RWPE1 (cell line): Measurements from ENCODE around the gene LECT2.

Experiments
- CTCF ChIA-PET: fragments of 350-600 bp; sonication (Branson Sonifier 250); formaldehyde crosslinking; extraction: SDS; loops from one replicate; lab custom pipeline; 2021; lab: Yijun Ruan, JAX
- POLR2A ChIA-PET: fragments of 400-600 bp; formaldehyde crosslinking; extraction: SDS; loops from one replicate; lab custom pipeline; 2020; ENCODE audit warnings: antibody characterized with exemption; ENCODE audit not compliant: low non-redundant PET; lab: Yijun Ruan, JAX
- DNase-seq: peaks from one replicate; pipeline ENCODE4 v3.0.0; 2012; ENCODE audit warnings: low spot score
- H3K27ac ChIP-seq: fragments of 450-650 bp; 2 replicates; pipeline ENCODE4 v1.5.1; 2017
- TF ChIP-seq, protein P1 (sequence below): fragments of 450-650 bp; conservative IDR thresholded peaks from 2 replicates; pipeline ENCODE4 v1.5.1; 2017; ENCODE audit warnings: low read depth, mild to moderate bottlenecking

The LECT2 gene

DNA sequence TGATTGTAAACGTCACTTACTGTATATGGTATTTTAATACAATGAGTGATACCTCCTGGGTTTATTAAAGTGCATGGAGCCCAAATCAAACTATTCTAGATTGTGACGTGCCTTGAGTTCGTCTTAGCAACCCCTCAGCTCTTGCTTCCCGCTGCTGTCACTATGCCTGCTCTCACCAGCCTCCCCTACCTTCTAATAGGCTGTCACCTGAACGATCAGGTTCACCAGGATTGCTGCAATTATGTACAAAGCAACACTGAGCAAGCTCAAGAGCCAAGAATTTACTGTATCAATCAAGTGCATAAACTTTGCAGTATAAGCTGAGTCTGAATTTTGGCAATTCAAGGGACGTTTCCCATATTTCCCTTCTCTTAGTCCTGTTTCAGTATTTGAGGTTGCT lies 3.0 kb downstream of the LECT2 start:
- ChIA-PET CTCF (no interaction called here), POLR2A (no interaction called here)
- TF ChIP-seq, protein P1, sequence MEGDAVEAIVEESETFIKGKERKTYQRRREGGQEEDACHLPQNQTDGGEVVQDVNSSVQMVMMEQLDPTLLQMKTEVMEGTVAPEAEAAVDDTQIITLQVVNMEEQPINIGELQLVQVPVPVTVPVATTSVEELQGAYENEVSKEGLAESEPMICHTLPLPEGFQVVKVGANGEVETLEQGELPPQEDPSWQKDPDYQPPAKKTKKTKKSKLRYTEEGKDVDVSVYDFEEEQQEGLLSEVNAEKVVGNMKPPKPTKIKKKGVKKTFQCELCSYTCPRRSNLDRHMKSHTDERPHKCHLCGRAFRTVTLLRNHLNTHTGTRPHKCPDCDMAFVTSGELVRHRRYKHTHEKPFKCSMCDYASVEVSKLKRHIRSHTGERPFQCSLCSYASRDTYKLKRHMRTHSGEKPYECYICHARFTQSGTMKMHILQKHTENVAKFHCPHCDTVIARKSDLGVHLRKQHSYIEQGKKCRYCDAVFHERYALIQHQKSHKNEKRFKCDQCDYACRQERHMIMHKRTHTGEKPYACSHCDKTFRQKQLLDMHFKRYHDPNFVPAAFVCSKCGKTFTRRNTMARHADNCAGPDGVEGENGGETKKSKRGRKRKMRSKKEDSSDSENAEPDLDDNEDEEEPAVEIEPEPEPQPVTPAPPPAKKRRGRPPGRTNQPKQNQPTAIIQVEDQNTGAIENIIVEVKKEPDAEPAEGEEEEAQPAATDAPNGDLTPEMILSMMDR: no peak
- H3K27ac ChIP-seq: no peak overlapping the region
- no peak for DNase-seq

DNA sequence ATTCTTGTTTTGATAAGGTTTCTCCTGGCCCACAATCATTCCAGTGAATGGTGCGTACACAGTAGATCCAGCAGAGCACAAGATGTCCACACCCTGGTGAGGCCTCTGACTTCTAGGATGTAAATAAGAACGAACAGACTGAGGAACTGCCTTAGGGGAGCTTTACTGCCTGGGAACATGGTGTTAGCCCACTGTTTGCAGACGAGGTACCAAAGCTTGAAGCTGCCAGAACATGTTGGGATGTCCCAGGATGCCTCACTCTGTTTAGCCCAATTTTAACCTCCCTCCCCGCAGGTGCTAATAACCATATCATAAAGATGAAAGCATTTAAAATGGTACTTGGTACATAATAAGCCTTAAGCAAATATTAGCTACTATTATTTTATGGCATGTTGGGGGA lies 3.5 kb downstream of the LECT2 start:
- TF ChIP-seq, protein P1: no peak
- ChIA-PET POLR2A (no interaction called here), CTCF (no interaction called here)
- no peak overlapping the region for H3K27ac ChIP-seq
- no peak for DNase-seq

DNA sequence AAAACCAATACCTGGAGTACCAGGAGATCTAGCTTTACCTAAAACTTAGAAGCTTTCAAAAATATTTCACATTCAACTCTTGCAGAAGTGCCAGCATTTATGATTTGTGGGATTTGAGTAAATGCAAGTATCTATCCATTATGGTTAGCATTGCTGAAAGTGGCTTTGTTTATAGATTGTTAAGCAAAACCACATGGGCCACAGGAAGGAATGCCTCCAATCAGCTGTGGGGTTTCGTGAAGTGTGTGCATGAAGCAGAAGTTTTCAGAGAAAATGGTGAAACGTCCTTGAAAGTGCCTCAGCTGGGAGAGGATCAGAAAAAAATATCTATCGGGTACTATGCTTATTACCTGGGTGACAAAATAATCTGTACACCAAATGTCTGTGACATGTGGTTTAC lies 4.2 kb downstream of the LECT2 start:
- CTCF ChIA-PET: no interaction called here
- DNase-seq: no peak
- POLR2A ChIA-PET: no interaction called here
- H3K27ac ChIP-seq: no peak overlapping the region
- TF ChIP-seq, protein P1: no peak

DNA sequence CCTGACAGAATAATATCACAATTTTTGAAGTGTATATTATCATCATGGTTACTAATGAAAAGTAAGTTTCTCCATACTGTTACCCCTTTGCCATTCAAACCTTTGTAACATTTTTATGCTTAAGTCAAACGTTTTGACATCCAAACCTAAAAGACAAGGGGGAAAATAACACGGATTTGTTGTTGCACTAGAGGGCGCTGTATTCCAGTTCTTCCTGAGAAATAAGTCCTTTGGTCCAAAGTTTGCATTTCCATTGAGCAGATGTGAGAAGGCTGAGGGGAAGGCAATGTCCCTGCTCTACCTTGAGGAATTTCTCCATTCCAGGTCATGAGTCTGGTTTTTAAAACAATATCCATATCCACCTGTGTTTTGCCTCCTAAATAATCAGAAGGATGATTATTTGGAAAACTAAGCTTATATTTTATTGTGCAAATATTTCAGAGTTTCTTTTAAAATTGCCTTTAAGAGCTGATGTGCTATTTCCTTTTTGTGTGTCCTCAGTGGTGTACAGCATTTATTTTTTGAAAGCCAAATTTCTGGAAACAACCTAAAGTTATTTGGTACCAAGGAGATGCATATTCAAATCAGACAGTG lies 9.7 kb downstream of the LECT2 start:
- no peak overlapping the region for H3K27ac ChIP-seq
- ChIA-PET POLR2A (no interaction called here), CTCF (interaction anchor here (0.5 to 1.5 kb wide), 22 partner anchors 16 to 273 kb away, joined by 3 to 18 read pairs (median 4); partner anchors contain the start of genes SMIM32 and TGFBI)
- peak; percentile 63 for DNase-seq
- TF ChIP-seq, protein P1: peak; percentile 83

DNA sequence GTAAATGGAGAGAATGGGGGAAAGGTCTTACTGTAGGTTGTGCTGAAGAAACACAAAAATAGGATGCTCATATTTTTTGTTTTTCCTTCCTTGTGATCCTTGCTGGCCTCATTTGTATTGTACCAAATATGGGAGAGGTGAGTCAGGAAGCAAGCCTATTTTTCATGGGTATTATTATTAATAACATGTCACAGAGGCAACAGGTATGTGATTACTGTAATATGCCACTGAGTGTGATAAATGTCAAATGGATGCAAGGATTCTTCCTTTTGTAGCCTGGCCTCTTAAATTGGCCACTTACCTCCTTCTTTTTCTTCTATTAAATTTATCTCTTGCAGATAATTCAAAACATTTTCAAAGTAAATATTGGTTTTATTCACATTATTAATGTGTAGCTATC lies 10.2 kb downstream of the LECT2 start:
- no peak overlapping the region for H3K27ac ChIP-seq
- DNase-seq: no peak
- CTCF ChIA-PET: interaction anchor here (0.5 to 1.5 kb wide), 11 partner anchors 17 to 273 kb away, joined by 3 to 18 read pairs (median 4); partner anchors contain the start of gene SMIM32
- POLR2A ChIA-PET: no interaction called here
- TF ChIP-seq, protein P1: no peak

DNA sequence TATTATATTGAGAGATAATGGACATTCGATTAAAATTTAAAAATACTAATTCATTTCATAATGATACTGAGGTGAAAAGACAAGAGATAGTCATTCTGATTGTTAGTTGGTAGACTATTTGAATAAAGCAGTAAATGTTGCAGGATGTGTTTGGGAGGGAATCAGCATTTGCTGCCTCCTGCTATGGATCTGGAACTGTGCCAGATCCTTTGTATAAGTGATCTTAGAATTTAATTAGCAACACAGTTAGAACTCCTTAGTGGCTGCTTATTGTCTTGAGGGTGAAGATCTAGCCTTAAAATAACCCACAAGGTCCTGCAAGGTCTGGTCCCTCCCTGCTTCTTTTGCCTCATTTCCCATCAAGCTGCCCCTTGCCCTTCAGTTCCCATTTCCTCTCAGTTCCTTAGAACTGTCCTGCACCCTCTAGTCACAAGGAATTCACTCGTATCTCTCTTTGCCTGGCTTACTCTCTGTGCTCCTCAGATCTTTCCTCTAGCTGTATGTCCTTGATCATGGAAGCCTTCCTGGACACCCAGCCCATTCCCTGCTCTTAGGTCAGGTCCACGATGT lies 12.5 kb downstream of the LECT2 start:
- POLR2A ChIA-PET: no interaction called here
- no peak for DNase-seq
- CTCF ChIA-PET: interaction anchor here (0.7 to 1.9 kb wide), 2 partner anchors 270 to 676 kb away, joined by 3 to 4 read pairs; no protein-coding TSS in a partner anchor

More for the DNA sequence above, 12.5 kb downstream of the LECT2 start:
- no peak overlapping the region for H3K27ac ChIP-seq
- TF ChIP-seq, protein P1: no peak
